ENCODE measurements around the gene TMEM141. TPM values are rescaled to one million over a fixed set of nuclear protein-coding genes. Genes with fewer than 3 reads are reported as not detected.

TMEM141 gene
- polyA plus RNA-seq, 4 donors: 68.8 to 101 (median 78.3) TPM

DNA sequence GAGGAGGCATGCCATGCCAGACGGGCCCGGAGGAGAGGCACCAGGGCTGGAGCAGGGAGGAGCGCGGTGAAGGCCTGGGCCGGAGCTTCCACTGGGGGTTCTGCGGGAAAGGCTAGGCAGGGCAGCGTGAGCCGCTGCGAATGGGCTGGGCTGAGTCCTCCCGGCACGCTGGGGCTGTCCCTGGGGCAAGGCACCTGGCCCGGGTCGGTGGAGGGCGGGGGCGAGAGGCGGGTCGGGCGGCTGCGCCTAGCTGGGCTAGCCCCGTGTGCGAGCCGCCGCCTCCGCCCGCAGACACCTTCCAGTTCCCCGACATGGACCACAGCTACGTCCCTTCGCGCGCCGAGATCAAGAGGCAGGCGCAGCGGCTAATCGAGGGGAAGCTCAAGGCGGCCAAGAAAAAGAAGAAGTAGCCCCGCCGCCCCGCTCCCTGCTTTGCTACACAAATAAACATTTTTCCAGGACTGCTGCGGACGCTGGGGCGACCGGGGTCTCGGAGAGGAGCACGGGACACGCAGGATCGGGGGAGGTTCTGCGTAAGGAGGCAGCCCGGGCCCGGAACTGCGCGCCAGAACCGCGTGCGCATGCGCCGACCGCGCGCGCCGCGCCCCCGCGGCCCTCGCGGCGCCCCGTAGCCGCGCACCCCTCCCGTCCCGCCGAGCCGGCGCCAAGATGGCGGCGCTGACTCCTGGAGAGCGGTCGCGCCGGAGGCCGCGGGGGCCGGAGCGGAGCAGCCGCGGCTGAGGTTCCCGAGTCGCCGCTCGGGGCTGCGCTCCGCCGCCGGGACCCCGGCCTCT, 16.3 kb downstream of the TMEM141 start, which contains the start of gene RABL6:
TSS of gene RABL6 (plus strand) at position 668 of the 794 bp plus-strand sequence. CDS start 249 bp downstream, outside the sequence.
- no peak for DNase-seq (ENCODE audit: low read depth in 4 of 4, low spot score in 2 of 4)

DNA sequence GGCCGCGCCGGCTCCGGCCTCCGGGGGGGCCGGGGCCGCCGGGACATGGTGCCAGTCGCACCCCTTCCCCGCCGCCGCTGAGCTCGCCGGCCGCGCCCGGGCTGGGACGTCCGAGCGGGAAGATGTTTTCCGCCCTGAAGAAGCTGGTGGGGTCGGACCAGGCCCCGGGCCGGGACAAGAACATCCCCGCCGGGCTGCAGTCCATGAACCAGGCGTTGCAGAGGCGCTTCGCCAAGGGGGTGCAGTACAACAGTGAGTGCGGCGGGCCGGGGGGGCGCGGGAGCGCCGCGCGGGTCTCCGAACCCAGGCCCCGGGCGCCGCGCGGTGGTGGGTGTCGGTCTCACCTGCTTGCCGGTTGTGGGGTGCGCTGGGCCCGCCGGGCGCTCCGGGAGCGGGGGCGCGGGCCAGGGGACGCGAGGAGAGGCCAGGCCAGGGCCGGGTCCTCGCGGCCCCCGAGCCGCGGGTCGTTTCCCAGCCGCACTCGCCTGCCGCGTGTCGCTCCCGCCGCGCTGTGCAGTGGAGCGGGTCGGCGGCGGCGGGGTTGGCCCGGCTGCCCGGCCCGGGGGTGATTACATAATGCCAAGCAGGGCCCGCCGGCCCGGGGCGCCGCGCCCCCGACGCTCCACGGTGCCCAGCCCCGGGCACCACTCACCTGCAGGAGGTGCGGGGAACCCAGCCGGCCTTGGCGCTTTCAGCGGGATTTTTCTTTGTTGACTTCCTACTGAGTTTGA, 17.1 kb downstream of the TMEM141 start:
- DNase-seq (ENCODE audit: low read depth in 4 of 4, low spot score in 2 of 4): no peak

DNA sequence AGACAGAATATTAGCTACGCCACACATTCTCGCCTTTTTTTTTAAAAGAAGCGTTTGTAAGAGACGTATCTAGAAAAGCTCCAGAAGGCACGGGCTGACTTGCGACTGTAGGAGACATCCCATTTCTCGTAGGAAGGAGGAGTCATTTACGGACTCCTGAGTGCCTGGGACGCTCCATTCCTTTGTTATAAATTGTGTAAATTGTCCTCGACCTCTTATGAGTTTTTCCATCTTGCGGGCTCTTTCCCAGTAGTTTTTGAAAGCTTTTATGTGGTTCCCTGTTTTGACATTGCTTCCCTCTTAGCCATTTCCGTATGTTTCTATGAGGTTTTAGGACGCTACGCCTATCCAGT, 17.6 kb downstream of the TMEM141 start:
- no peak for DNase-seq (ENCODE audit: low read depth in 4 of 4, low spot score in 2 of 4)

GRCh38 chr9:136814725-136815421, 23.7 kb downstream of the TMEM141 start:
- DNase-seq (ENCODE audit: low read depth in 4 of 4, low spot score in 2 of 4): no peak

- no peak for DNase-seq (ENCODE audit: low read depth in 4 of 4, low spot score in 2 of 4)
Measured at GRCh38 chr9:136815422-136815782, 24.3 kb downstream of the TMEM141 start.

GRCh38 chr9:136820971-136821825, 30.1 kb downstream of the TMEM141 start:
- no peak for DNase-seq (ENCODE audit: low read depth in 4 of 4, low spot score in 2 of 4)

DNA sequence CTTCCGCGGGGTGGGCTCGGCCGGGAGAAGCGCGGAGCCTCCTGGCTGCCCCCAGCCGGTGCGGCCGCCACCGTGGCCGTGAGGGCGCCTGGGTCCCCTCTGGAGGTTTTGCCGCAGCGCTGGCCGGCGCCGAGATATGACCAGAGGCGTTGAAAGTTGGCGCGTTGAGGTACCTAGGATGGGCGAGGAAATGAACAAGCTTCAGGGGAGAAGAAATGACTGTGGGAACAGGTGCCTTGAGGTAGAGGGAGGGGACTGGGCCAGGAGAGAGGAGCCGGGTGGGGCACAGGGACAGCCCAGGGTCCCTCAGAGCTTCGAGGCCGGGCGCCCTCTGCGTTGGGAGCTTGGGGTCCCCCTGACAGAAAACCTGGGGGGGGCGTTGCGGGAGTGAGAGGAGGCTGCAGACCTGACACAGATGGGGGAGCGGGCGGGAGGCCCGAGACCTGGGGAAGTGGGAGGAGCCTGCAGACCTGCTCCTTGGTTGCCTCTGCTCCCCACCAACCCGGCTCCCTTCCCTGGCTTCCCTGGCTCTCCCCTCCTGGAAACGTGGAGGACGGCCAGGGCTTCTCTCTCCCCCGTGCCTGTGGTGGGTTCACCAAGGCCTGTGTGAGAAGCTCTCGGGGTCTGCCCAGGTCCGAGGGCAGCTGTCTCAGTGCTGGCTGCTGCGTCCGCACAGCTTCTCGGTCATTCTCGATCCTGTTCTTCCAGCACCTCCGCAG, 30.8 kb downstream of the TMEM141 start:
- DNase-seq (ENCODE audit: low read depth in 4 of 4, low spot score in 2 of 4): no peak

DNA sequence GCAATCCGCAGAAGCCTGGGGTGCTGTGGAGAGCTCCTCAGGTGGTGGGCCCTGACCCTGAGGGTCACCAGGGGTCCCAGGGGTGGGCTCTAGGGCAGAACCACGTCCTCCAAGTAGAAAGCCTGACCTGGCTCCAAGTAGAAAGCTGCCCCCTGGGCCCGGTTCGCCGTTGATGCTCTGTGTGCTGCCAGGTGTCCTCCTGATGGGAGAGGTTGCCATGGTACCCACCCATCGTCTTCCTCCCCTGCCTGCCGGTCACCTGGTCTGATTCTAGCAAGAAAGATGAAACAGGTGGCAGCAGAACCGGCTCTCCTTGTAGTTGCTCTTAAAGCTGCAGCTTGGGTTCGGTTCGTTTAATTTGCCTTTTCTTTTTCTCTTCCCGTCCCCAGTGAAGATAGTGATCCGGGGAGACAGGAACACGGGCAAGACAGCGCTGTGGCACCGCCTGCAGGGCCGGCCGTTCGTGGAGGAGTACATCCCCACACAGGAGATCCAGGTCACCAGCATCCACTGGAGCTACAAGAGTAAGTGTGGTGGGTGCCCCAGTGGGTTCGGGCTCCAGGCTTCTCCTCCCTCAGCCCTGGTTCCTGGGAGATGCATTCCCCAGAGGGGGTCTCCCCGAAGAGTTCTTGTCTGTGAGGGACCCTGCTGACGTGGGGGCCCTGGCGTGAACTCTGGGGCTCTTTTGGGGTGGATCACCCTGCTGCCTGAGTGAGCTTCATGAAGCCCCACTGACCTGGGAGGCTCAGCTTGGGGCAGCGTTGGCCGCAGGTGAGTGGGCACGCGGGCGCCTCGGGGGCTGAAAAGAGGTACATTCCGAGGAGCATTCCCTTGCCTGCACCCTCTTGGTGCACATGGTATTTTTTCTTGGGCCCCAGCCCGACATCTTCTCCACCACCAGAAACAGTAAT, 32.2 kb downstream of the TMEM141 start:
- no peak for DNase-seq (ENCODE audit: low read depth in 4 of 4, low spot score in 2 of 4)

GRCh38 chr9:136824496-136825225, 33.5 kb downstream of the TMEM141 start:
- DNase-seq (ENCODE audit: low read depth in 4 of 4, low spot score in 2 of 4): no peak

DNA sequence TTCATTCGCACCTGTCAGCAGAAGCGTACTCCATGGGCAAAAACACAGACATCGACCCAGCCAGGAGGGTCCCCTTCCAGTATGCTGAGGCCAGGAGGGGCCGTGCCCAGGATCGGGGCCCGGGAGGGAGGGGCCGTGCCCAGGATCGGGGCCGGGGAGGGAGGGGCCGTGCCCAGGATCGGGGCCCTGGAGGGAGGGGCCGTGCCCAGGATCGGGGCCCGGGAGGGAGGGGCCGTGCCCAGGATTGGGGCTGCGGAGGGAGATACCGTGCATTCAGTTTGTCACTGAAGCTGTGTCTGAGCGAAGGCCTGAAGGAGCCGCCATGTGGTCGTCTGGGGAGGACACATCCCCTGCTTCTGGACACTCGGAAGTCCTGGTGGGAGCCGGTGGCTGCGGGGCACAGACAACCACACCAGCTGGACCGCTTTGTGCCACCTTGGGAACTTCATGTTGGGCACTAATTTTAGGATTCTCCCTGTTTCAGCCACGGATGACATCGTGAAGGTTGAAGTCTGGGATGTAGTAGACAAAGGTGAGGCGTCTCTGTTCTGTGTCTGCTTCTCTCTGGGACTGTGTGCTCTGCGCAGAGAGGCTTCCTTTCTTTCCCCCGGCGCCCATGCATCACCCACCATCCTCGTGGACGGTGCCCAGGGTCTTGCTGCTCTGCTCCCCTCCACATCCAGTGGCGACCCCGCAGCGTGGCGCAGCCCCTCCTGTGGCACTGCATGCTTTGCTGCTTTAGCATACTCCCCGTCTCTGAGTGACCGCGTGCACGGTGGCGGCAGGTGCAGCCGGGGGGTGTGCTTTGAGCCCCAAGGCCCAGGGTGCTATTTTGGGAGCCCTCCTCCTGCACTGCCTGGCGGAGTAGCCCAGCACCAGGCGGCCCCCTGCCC, 34.4 kb downstream of the TMEM141 start:
- DNase-seq (ENCODE audit: low read depth in 4 of 4, low spot score in 2 of 4): no peak

GRCh38 chr9:136826188-136826541, 35.0 kb downstream of the TMEM141 start:
- no peak for DNase-seq (ENCODE audit: low read depth in 4 of 4, low spot score in 2 of 4)

DNA sequence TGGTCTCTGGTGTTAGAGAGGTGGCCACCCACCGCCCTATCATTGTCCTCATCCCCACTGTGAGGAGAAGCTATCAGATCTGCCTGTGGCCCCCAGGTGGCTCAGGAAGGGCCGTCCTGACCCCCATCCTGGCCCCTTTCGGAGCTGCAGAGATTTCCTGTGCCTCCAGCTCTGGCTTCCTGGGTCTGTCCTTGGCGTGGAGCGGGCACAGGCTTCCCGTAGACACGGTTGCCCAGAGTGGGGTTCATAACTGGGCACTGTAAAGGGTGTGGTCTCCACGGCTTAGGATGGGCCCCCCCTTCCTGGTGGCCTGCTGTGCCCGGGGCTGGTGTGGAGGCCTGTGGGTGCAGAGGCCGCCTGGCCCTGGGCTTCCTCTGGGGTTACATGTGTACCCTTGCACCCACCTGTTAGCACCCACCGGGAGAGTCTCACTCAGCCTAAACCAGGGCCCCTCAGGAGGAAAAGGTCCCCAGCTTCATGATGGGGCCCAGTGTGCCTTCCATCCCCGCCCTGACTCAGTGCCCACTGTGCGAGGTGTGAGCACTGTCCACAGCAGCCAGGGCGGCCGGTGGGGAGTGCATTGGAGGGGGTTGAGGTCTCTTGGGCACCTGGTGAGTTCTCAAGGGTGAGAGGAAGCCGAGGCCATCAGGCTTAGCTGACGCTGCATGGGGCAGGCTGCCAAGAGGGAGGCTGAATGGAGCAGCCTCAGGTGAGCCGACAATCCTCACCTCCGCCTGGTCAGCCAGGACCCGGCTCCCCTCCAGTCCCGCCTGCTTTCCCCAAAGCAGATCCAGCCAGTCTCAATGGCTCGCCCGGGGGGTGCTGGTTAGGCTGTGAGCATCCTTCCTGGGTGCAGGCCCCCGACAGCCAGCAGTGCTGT, 35.8 kb downstream of the TMEM141 start:
- no peak for DNase-seq (ENCODE audit: low read depth in 4 of 4, low spot score in 2 of 4)

DNA sequence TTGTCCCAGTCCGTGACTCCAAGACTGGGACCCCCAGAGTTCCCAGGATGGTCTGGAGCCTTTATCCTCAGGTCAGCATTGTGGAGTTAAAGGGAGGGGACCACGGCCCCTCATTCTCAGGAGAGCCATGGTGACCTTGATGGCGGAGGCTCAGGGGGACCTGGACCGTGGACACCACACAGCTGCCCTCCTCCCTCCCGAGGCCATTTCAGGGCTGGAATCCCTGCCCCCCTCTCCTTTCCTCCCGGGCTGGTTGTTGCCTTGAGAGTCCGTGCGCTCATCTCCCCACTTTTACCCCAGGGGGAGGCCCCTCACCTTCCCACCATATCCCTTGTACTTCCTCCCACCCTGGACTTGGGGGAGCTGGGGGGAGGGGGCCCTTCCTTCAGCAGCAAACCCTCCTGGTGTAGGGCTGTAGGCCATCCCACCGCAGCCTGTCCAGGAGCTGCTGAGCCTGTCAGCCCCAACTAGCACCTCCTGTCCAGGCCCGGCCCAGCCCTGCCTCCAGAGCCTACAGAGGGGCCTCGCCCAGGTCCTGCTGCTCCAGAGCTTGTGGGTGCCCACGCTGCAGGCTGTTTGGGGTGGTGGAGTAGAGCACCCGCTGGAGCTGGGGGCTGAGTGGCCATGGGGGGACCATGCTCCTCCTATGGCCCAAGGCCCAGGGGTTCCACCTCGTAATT, 36.8 kb downstream of the TMEM141 start:
- DNase-seq (ENCODE audit: low read depth in 4 of 4, low spot score in 2 of 4): no peak

- DNase-seq (ENCODE audit: low read depth in 4 of 4, low spot score in 2 of 4): no peak
Measured at GRCh38 chr9:136828474-136829140, 37.5 kb downstream of the TMEM141 start.

DNA sequence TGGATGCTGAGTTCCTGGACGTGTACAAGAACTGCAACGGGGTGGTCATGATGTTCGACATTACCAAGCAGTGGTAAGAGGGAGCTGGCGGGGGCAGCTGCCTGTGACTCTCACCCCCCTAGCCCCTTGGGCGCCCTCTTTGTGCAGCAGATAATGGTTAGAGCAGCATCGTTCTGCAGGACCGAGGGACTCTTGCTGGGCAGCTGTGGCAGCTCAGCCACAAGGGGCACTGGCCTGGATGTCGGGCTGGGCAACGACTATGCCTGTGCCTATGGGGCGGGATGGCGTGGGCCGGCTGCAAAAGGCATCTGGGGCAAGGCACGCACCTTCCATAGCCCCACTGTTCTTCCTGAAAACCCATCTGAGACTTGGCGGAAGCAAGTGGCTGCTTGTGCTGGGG, 38.3 kb downstream of the TMEM141 start:
- DNase-seq (ENCODE audit: low read depth in 4 of 4, low spot score in 2 of 4): no peak

Data from left renal cortex interstitium (tissue), 4 donors.